Activated gamma-delta T cell treated with anti-CD3 and anti-CD28 coated beads, Interleukin-2, amount 50 U/mL, for 16 hours (primary cell): Measurements from ENCODE around the gene CPT1A.

Source experiments
- DNase-seq: peaks from one replicate; pipeline ENCODE4 v3.0.0-alpha.2; 2020; ENCODE audit warnings: low read depth

The CPT1A gene

GRCh38 chr11:68854273-68854958, 12.7 kb upstream of the CPT1A start:
- no peak for DNase-seq

- no peak for DNase-seq
These were observed 10.9 kb upstream of the CPT1A start for GRCh38 chr11:68852628-68853027.

- DNase-seq = no peak
These were observed 6.7 kb upstream of the CPT1A start for GRCh38 chr11:68848429-68848828.

GRCh38 chr11:68847395-68847794, 5.7 kb upstream of the CPT1A start:
- DNase-seq = no peak

- no peak for DNase-seq
These were observed 3.8 kb upstream of the CPT1A start for GRCh38 chr11:68845351-68846002.

- DNase-seq = no peak
These were observed 3.1 kb upstream of the CPT1A start for GRCh38 chr11:68844801-68845200.

- no peak for DNase-seq
These were observed 2.7 kb upstream of the CPT1A start for GRCh38 chr11:68844376-68844775.

- peak; percentile 46 for DNase-seq
These were observed 2.1 kb upstream of the CPT1A start for GRCh38 chr11:68843703-68844312.

- no peak for DNase-seq
These were observed 1.4 kb upstream of the CPT1A start for GRCh38 chr11:68843052-68843561.

- no peak for DNase-seq
These were observed 823 bp upstream of the CPT1A start for GRCh38 chr11:68842427-68843051.

GRCh38 chr11:68840661-68841653, 759 bp downstream of the CPT1A start:
- no peak for DNase-seq

- DNase-seq = no peak
These were observed 1.6 kb downstream of the CPT1A start for GRCh38 chr11:68839911-68840641.

- peak; percentile 88 for DNase-seq
These were observed 2.5 kb downstream of the CPT1A start for GRCh38 chr11:68839054-68839865.

- DNase-seq = no peak
These were observed 3.1 kb downstream of the CPT1A start for GRCh38 chr11:68838572-68838964.

GRCh38 chr11:68837583-68838571, 3.8 kb downstream of the CPT1A start:
- DNase-seq = no peak

- no peak for DNase-seq
These were observed 6.0 kb downstream of the CPT1A start for GRCh38 chr11:68835749-68836148.

GRCh38 chr11:68835328-68835727, 6.4 kb downstream of the CPT1A start:
- no peak for DNase-seq

GRCh38 chr11:68832476-68833181, 9.1 kb downstream of the CPT1A start:
- DNase-seq = no peak
